ENCODE results near the gene ALPK1.

ALPK1 gene

DNA sequence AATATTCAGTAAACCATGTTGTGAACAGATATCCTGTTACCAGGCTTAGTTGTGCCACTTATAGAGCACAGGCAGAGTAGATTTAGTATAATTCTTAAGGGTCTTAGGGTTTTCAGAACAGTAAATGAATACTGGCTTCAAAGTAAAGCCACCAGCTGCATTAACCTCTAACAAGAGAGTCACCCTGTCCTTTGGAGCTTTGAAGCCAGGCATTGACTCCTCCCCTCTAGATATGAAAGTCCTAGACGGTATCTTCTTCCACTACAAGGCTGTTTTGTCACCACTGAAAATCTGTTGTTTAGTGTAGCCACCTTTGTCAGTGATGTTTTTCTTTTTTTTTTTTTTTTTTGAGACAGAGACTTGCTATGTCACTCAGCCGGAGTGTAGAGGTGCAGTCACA, 77.7 kb downstream of the ALPK1 start:
- Histone ChIP-seq H3K9ac (no peak overlapping the region), H3K27me3 (no peaks in the 10 kb centered on the region), H3K9me3 (peaks cover 15% of the 10 kb centered on the region), H4K20me1 (no peaks in the 10 kb centered on the region), H3K4me2 (no peak overlapping the region), H3K27ac (no peak overlapping the region), H3K4me3 (no peak overlapping the region), H3K36me3 (no peaks in the 10 kb centered on the region), H3K4me1 (peaks cover 47% of the 10 kb centered on the region)
- no peak for TF ChIP-seq Cebpa-rat (IDR thresholded peaks at IDR 0.05)

DNA sequence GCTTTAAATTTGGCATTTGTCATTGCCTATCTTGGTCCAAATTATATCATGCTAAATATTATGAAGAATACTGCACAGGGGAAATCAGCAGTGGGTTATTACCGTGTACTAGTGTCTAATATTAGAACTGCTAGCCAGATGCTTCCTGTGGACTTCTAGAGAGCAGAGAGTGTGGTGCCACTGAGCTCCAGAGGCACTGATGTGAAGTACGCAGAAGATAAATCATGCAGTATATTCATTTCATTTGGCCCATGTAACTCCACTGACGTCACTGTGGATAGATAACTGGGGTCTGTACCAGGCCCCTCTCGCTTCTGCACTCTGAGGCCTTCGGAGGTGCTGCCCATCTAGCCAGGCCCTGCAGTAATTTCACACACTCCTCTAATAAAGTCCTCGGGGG, 80.0 kb downstream of the ALPK1 start:
- TF ChIP-seq Cebpa-rat (IDR thresholded peaks at IDR 0.05), result no peak
- Histone ChIP-seq H3K27ac (peak overlapping the region; percentile 89), H4K20me1 (no peaks in the 10 kb centered on the region), H3K9ac (peak overlapping the region; percentile 75), H3K4me2 (peak overlapping the region; percentile 92), H3K36me3 (no peaks in the 10 kb centered on the region), H3K27me3 (no peaks in the 10 kb centered on the region), H3K4me3 (peak overlapping the region; percentile 37; the same call in 1 of the 2 replicates), H3K4me1 (peaks cover 58% of the 10 kb centered on the region), H3K9me3 (peaks cover 15% of the 10 kb centered on the region)

DNA sequence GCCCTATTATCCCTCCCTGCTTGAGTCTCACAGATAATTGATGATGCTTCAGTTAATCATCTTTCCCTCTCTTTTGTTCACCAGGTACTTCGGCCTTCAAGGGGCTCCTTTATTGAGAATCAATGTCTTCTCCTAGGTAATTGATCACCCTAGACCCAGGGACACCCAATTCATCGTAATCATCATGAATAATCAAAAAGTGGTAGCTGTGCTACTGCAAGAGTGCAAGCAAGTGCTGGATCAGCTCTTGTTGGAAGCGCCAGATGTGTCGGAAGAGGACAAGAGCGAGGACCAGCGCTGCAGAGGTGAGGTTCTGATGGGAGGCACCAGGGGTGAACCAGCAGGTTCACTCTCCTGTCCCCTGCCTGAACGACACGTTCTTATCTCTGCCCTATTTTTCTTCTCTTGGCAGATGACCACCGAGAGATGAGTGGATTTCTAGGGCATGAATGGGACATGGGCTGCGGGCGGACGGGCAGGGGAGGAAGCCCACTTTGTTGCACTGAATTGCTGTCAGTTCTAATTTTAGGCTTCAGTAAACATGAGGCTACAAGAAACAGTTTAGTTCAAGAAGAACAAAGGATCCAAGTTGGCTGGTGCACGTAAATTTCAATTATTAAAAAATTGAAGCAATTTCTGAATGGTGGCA, 80.5 kb downstream of the ALPK1 start:
- Histone ChIP-seq H3K9me3 (peaks cover 15% of the 10 kb centered on the region), H3K9ac (peak overlapping the region; percentile 75), H3K4me2 (peak overlapping the region; percentile 92), H3K27ac (peak overlapping the region; percentile 89), H4K20me1 (no peaks in the 10 kb centered on the region), H3K27me3 (no peaks in the 10 kb centered on the region), H3K36me3 (no peaks in the 10 kb centered on the region), H3K4me3 (peak overlapping the region; percentile 37; the same call in 1 of the 2 replicates), H3K4me1 (peaks cover 58% of the 10 kb centered on the region)
- no peak for TF ChIP-seq Cebpa-rat (IDR thresholded peaks at IDR 0.05)

DNA sequence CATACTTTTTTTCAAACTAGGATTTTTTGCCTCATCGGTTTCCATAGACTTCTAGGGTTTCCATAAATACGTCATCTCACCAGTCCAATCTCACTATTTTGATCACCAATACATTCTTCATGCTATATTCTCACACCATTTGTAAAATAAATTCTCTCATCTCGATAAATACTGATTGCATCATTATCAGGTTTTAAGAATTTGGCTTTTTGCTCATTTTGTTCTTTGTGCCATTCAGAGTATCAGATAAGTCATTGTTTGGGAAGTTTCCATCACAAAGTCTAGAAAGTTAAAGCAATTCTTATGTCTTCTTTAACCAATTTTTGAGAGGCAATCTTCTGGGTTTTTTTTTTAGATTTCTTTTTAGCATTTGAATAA, 81.1 kb downstream of the ALPK1 start:
- Histone ChIP-seq H3K9me3 (peaks cover 15% of the 10 kb centered on the region), H3K4me1 (peaks cover 58% of the 10 kb centered on the region), H4K20me1 (no peaks in the 10 kb centered on the region), H3K27ac (peak overlapping the region; percentile 89), H3K4me3 (peak overlapping the region; percentile 37; the same call in 1 of the 2 replicates), H3K27me3 (no peaks in the 10 kb centered on the region), H3K36me3 (no peaks in the 10 kb centered on the region), H3K4me2 (peak overlapping the region; percentile 92), H3K9ac (peak overlapping the region; percentile 75)
- no peak for TF ChIP-seq Cebpa-rat (IDR thresholded peaks at IDR 0.05)

DNA sequence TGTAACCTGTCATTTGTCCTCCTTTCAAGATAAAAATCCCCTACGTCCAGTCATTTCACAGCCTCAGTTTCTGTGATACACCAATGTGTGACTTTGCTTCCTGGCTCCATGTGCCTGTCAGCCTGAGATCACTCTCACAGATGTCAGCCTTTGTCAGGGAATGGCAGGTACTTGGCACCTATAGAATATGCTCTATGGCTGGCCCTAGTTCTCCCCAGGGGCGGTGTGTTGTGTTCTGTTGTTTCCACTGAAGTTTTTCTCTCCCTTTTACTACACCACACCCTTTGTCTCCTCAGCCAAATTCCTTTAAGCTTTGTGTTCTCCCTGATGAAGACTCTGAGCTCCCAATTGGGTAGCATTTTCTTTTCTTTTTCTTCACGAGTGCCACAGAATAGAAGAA, 81.7 kb downstream of the ALPK1 start:
- peaks cover 15% of the 10 kb centered on the region for H3K9me3 ChIP-seq
- no peak for TF ChIP-seq Cebpa-rat (IDR thresholded peaks at IDR 0.05)
- H3K4me2 ChIP-seq, result peak overlapping the region; percentile 92
- no peak overlapping the region for H3K4me3 ChIP-seq
- H3K9ac ChIP-seq, result no peak overlapping the region
- H3K36me3 ChIP-seq, result no peaks in the 10 kb centered on the region
- peaks cover 58% of the 10 kb centered on the region for H3K4me1 ChIP-seq
- H3K27ac ChIP-seq, result peak overlapping the region; percentile 33
- H3K27me3 ChIP-seq, result no peaks in the 10 kb centered on the region
- H4K20me1 ChIP-seq, result no peaks in the 10 kb centered on the region

DNA sequence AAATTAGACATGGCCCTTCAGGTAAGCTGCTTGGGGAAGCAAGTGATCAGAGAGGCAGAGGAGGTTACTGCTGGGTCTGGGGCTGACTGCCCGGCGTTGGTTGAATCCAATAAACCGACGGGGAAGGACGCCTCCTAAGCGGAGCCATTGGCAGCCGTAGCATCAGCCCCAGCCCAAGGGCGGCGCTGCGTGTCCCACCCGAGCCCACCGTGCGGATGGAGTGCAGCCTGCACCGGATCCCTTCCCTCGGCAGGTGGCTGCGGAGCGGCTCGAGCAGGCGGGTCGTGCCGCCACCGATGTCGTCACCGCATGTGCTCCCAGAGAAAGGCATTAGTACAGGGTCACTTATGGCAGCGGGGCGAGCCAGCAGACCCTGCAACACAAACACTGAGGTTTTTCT, 82.1 kb downstream of the ALPK1 start:
- Histone ChIP-seq H3K4me3 (no peak overlapping the region), H3K4me2 (peak overlapping the region; percentile 92), H3K9ac (no peak overlapping the region), H3K27me3 (no peaks in the 10 kb centered on the region), H3K36me3 (no peaks in the 10 kb centered on the region), H3K9me3 (peaks cover 12% of the 10 kb centered on the region), H4K20me1 (no peaks in the 10 kb centered on the region), H3K27ac (peak overlapping the region; percentile 33), H3K4me1 (peaks cover 58% of the 10 kb centered on the region)
- TF ChIP-seq Cebpa-rat (IDR thresholded peaks at IDR 0.05), result no peak

DNA sequence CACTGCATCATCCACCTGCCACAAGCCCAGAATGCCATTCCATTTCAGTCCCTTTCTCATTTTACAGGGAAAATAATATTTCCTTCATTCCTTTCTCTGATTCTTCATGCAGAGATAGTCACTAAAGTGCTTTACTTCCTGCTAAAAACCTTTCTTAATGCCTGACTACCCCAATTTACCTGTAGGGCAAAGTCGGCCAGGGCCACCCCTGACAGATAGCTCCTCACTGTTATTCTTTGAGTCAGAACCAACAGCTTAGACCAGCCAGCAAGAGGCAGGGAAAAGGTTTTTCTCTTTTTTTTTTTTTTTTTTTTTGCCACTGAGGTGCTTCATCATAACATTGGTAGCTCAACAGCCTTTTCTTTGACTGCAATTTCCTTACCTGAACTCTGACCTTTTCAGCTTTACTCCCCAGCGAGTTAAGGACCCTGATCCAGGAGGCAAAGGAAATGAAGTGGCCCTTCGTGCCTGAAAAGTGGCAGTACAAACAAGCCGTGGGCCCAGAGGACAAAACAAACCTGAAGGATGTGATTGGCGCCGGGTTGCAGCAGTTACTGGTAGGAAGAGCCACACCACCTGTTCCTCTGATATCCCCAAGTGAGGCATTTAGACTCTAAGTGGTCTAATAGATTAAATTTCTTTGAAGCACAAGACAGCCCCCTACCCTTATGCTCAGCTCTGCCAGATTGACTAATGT, 85.0 kb downstream of the ALPK1 start:
- Histone ChIP-seq H3K27me3 (no peaks in the 10 kb centered on the region), H3K27ac (no peak overlapping the region), H3K4me1 (peaks cover 39% of the 10 kb centered on the region), H3K4me2 (no peak overlapping the region), H4K20me1 (no peaks in the 10 kb centered on the region), H3K9ac (no peak overlapping the region), H3K36me3 (no peaks in the 10 kb centered on the region), H3K9me3 (no peaks in the 10 kb centered on the region; the same call in 1 of the 2 replicates), H3K4me3 (no peak overlapping the region)
- TF ChIP-seq Cebpa-rat (IDR thresholded peaks at IDR 0.05), result no peak

DNA sequence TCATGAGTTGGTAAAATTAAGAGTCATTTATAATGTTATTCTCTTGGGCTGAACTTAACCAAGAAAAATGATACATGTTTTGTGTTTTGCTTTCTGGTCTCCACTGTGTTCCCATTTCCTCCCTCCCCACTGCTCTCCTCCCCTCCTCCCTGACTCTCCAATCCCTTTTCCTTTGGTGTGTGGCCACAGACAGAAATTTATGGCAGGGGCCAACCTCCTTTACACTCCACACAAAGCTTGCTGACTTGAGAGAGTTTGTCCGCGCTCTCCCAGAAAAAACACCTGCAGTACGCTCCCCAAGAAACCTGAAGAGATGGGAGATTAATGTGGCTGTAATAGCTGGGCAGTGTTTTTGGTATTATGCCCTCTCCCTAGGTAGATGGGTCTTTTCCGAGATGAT, 88.9 kb downstream of the ALPK1 start:
- no peaks in the 10 kb centered on the region for H4K20me1 ChIP-seq
- no peaks in the 10 kb centered on the region for H3K27me3 ChIP-seq
- no peak overlapping the region for H3K9ac ChIP-seq
- no peaks in the 10 kb centered on the region for H3K36me3 ChIP-seq
- H3K9me3 ChIP-seq, result no peaks in the 10 kb centered on the region
- no peaks in the 10 kb centered on the region; the same call in 1 of the 2 replicates for H3K4me1 ChIP-seq
- no peak overlapping the region for H3K4me2 ChIP-seq
- no peak overlapping the region for H3K4me3 ChIP-seq
- no peak overlapping the region for H3K27ac ChIP-seq
- no peak for TF ChIP-seq Cebpa-rat (IDR thresholded peaks at IDR 0.05)

DNA sequence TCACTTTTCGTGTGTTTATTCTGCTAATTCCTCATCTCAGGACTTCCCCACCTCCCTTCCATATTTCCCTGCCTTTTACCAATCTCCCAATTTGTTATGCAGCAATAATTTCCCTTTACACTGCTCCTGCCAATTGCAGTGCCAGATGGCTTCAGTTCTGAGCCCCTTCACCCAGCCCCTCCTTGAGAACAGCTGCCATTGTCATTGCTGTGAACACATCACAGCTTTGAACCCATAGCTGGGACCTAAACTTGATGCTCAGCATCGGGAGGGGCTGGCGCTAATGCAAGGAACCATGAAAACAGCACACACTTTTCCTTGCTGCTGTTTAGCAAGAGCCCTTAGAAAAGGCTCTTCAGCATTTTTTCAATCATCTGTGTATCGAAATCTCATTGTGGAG, 104.9 kb downstream of the ALPK1 start:
- TF ChIP-seq Cebpa-rat (IDR thresholded peaks at IDR 0.05), result no peak
- Histone ChIP-seq H3K4me3 (no peak overlapping the region), H3K27ac (no peak overlapping the region), H3K36me3 (no peaks in the 10 kb centered on the region), H3K9ac (no peak overlapping the region), H4K20me1 (no peaks in the 10 kb centered on the region), H3K4me1 (no peaks in the 10 kb centered on the region), H3K27me3 (no peaks in the 10 kb centered on the region), H3K9me3 (no peaks in the 10 kb centered on the region), H3K4me2 (no peak overlapping the region)

DNA sequence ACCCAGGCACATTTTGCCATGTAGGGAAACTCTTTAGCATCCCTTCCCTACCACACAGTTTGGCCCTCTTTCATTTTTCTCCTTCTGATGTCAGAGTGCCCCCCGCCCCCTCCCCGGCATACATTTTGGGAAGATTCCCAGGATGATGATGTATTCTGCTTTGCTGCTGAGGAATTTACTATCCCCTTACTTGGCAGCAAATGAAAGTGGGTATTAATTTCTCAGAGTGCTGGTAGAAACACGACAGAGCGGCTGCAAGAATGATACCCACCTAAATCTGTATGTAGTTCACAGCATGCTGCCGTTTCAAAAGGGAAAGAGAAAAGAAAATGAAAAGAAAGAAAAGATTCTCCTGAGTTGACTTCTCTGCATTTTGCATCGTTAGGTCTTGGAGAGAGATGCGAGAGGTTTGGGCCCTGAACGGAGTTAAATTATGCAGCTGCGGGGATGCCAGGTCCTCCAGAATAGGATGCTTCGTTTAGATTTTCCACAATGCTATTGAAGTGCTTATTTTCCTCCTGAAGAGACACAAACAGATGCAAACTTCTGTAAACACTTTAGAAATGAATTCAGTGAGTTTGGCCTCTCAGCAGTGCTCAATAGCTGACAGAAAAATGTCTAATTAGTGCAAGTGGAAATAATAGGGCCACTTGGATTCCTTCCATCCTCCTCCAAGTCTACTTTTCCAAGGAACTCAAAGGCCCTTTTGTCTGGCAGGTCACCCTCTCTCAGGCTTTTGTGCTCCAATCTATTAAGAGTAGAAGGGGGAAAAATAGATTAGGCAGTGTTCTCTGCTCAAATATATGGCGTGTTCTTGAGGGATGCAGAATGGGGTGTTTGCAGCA, 106.2 kb downstream of the ALPK1 start:
- no peak for TF ChIP-seq Cebpa-rat (IDR thresholded peaks at IDR 0.05)
- Histone ChIP-seq H3K4me3 (no peak overlapping the region), H3K4me1 (no peaks in the 10 kb centered on the region), H3K9me3 (no peaks in the 10 kb centered on the region), H3K36me3 (no peaks in the 10 kb centered on the region), H3K4me2 (no peak overlapping the region), H3K27me3 (no peaks in the 10 kb centered on the region), H3K27ac (no peak overlapping the region), H3K9ac (no peak overlapping the region), H4K20me1 (no peaks in the 10 kb centered on the region)
